ENCODE measurements around the gene SSUH2.
"Not testable (repeated sequence)": the region's sequence is repeated elsewhere in the genome, so short reads cannot be mapped to it uniquely, and the experiment has no call there.

SSUH2 gene, protein sequence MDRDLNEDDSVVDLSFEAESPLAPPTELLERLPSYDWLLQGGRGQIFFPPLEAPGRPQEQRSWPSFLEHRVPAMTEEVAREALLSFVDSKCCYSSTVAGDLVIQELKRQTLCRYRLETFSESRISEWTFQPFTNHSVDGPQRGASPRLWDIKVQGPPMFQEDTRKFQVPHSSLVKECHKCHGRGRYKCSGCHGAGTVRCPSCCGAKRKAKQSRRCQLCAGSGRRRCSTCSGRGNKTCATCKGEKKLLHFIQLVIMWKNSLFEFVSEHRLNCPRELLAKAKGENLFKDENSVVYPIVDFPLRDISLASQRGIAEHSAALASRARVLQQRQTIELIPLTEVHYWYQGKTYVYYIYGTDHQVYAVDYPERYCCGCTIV

DNA sequence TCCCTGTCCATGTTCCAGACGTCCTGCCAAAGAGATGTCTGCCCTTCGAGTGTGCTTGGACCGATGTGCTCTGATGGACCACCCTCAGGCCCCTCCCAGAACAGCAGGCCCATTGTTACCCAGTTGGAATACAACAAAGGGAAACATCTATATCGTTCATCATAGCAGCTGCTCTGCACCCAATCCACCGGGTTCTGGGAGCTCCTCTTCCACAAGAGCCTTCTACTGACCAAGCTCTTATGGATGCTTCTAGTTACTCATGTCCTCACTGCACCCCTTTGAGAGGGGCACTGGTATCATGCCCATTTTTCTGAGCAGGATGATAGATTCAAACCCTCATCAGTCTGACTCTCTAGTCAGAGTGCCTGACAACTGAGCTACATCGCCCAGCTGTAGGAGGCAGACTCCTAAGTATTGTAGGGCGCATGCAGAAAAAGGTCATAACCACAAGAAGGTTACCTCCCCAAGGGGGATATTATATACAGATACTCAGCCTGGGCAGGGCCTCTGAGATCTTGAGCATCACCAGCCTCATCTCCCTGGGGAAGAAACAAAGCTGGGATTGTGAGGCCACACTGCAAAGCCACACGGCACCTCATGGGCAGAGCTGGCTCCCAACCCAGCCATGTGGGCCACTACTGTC, at the start of gene SSUH2:
SSUH2 (minus strand) TSS at position 51 of the 643 bp plus-strand sequence; CDS start at position 11, 40 bp downstream.
- in situ Hi-C loops (cut with MboI; ENCODE audit: low sequenced_read_pairs, unreplicated experiment), result no loop called here
- TF ChIP-seq, protein P1, sequence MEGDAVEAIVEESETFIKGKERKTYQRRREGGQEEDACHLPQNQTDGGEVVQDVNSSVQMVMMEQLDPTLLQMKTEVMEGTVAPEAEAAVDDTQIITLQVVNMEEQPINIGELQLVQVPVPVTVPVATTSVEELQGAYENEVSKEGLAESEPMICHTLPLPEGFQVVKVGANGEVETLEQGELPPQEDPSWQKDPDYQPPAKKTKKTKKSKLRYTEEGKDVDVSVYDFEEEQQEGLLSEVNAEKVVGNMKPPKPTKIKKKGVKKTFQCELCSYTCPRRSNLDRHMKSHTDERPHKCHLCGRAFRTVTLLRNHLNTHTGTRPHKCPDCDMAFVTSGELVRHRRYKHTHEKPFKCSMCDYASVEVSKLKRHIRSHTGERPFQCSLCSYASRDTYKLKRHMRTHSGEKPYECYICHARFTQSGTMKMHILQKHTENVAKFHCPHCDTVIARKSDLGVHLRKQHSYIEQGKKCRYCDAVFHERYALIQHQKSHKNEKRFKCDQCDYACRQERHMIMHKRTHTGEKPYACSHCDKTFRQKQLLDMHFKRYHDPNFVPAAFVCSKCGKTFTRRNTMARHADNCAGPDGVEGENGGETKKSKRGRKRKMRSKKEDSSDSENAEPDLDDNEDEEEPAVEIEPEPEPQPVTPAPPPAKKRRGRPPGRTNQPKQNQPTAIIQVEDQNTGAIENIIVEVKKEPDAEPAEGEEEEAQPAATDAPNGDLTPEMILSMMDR (IDR thresholded peaks at IDR 0.05; ENCODE audit: borderline replicate concordance, control extremely low read depth, extremely low read depth, insufficient read depth, missing control alignments), result no peak
- no peak for DNase-seq (ENCODE audit: low spot score)

DNA sequence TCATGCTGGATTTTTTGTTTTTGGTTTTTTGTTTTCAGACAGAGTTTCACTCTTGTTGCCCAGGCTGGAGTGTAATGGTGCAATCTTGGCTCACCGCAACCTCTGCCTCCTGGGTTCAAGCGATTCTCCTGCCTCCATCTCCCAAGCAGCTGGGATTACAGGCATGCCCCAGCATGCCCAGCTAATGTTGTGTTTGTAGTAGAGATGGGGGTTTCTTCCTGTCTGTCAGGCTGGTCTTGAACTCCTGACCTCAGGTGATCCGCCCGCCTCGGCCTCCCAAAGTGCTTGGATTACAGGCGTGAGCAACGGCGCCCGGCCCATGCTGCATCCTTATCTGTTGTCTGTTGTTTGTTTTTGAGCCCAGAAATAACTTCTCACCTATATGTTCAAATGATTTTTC, 46.7 kb upstream of the SSUH2 start:
- DNase-seq (ENCODE audit: low spot score); in situ Hi-C loops (cut with MboI; ENCODE audit: low sequenced_read_pairs, unreplicated experiment): not testable (repeated sequence)

DNA sequence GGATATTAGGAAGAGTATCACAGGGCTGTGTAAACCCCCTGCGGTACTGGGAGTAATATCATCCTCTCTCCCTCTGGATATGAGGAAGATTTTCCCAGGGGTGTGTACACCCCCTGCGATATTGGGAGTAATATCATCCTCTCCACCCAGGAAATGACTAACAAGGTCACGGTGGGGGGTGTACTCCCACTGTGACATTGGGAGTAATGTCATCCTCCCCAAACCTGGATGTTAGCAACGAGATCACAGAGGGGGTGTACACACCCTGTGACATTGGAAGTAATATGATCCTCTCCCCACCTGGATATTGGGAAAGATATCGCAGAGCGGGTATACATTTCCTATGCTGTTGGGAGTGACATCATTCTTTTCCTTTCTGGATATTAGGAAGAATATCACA, 40.4 kb upstream of the SSUH2 start:
- in situ Hi-C loops (cut with MboI; ENCODE audit: low sequenced_read_pairs, unreplicated experiment); DNase-seq (ENCODE audit: low spot score): not testable (repeated sequence)

DNA sequence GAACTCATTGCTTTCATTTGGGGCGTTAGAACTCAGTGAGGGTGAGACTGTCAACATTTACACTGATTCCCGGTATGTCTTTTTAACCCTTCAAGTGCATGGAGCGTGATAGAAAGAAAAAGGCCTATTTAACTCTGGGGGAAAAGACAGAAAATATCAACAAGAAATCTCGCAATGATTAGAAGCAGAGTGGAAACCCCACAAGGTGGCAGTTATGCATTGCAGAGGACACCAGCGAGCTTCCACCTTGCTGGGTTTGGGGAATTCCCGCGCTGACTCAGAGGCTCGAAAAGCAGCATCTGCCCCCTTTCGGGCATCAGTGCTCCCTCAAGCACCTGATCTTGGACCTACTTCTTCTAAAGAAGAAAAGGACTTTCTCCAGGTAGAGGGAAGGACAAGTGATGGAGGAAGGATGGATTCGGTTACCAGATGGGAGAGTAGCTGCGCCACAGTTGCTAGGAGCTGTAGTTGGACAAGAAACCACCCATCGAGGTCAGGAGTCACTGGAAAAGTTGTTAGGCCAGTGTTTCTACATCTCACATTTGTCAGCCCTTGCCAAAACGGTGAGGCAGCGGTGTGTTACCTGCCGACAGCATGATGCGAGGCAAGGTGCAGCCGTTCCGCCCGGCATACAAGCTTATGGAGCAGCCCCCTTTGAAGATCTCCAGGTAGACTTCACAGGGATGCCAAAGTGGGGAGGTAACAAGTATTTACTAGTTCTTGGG, 38.4 kb upstream of the SSUH2 start:
- DNase-seq (ENCODE audit: low spot score); in situ Hi-C loops (cut with MboI; ENCODE audit: low sequenced_read_pairs, unreplicated experiment): not testable (repeated sequence)
- TF ChIP-seq, protein P1 (IDR thresholded peaks at IDR 0.05; ENCODE audit: borderline replicate concordance, control extremely low read depth, extremely low read depth, insufficient read depth, missing control alignments), result peak; percentile 39

DNA sequence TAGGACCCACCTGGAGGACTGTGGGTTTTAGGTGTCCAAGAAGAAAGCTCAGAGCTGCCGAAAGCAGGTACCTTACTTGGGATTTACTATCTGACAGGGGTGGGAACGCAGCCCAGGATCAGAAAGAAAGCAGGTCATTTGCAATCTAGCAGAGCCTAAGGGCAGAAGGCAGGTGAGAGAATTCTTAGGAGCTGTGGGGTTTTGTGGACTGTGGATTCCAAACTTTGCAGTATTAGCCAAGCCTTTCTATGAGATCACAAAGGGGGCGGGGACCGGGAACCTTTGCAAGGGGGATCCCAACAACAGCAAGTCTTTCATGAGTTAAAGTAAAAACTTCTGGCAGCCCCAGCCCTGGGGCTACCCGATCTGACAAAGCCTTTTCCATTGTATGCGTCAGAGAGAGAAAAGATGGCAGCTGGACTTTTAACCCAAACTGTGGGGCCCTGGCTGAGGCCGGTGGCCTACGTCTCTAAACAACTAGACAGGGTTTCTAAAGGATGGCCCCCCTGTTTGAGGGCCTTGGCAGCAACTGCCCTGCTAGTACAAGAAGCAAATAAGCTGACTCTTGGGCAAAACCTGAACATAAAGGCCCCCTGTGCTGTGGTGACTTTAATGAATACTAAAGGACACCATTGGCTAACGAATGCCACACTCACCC, 37.4 kb upstream of the SSUH2 start:
- DNase-seq (ENCODE audit: low spot score); in situ Hi-C loops (cut with MboI; ENCODE audit: low sequenced_read_pairs, unreplicated experiment): not testable (repeated sequence)

DNA sequence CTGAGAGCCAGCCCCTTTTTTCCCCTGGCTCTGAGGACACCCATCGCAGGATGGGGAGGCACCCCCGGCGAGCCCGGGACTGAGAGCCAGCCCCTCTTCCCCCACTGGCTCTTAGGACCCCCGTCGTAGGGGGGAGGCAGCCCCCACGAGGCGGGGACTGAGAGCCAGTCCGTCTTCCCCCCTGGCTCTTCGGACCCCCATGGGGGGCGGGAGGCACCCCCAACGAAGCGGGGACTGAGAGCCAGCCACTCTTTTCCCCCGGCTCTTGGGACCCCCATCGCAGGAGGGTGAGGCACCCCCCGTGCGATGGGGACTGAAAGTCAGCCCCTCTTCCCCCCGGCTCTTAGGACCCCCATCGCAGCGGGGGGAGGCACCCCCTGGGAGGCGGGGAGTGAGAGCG, 36.8 kb upstream of the SSUH2 start:
- in situ Hi-C loops (cut with MboI; ENCODE audit: low sequenced_read_pairs, unreplicated experiment), result no loop called here
- DNase-seq (ENCODE audit: low spot score), result no peak
- TF ChIP-seq, protein P1 (IDR thresholded peaks at IDR 0.05; ENCODE audit: borderline replicate concordance, control extremely low read depth, extremely low read depth, insufficient read depth, missing control alignments), result no peak

DNA sequence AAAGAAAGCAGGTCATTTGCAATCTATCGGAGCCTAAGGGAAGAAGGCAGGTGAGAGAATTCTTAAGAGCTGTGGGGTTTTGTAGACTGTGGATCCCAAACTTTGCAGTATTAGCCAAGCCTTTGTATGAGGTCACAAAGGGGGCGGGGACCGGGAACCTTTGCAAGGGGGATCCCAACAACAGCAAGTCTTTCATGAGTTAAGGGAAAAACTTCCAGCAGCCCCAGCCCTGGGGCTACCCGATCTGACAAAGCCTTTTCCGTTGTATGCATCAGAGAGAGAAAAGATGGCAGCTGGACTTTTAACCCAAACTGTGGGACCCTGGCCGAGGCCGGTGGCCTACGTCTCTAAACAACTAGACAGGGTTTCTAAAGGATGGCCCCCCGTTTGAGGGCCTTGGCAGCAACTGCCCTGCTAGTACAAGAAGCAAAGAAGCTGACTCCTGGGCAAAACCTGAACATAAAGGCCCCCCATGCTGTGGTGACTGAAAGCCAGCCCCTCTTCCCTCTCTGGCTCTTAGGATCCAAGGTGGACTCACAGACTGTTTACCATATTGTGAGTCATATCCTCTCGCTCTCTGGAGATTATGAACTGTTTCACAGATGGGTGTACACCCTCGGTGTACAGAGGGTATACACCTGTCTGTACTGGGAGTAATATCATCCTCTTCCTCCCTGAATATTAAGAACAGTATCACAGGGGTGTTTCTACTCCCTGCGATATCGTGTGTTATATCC, 35.4 kb upstream of the SSUH2 start:
- DNase-seq (ENCODE audit: low spot score); in situ Hi-C loops (cut with MboI; ENCODE audit: low sequenced_read_pairs, unreplicated experiment): not testable (repeated sequence)

DNA sequence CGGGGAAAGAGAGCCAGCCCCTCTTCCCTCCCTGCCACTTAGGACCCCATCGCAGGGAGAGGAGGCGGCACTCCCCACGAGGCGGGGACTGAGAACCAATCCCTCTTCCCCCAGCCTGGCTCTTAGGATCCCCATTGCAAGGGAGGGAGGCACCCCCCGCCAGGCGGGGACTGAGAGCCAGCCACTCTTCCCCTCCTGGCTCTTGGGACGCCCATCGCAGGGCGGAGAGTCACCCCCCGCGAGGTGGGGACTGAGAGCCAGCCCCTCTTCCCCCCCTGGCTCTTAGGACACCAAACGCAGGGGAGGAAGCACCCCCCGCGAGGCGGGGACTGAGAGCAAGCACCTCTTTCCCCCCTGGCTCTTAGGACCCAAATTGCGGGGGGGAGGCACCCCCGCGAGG, 34.2 kb upstream of the SSUH2 start:
- no peak for DNase-seq (ENCODE audit: low spot score)
- TF ChIP-seq, protein P1 (IDR thresholded peaks at IDR 0.05; ENCODE audit: borderline replicate concordance, control extremely low read depth, extremely low read depth, insufficient read depth, missing control alignments), result no peak
- in situ Hi-C loops (cut with MboI; ENCODE audit: low sequenced_read_pairs, unreplicated experiment), result no loop called here

DNA sequence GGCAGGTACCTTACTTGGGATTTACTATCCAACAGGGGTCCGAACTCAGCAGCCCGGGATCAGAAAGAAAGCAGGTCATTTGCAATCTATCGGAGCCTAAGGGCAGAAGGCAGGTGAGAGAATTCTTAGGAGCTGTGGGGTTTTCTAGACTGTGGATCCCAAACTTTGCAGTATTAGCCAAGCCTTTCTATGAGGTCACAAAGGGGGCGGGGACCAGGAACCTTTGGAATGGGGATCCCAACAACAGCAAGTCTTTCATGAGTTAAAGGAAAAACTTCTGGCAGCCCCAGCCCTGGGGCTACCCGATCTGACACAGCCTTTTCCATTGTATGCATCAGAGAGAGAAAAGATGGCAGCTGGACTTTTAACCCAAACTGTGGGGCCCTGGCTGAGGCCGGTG, 32.7 kb upstream of the SSUH2 start:
- in situ Hi-C loops (cut with MboI; ENCODE audit: low sequenced_read_pairs, unreplicated experiment); DNase-seq (ENCODE audit: low spot score): not testable (repeated sequence)

DNA sequence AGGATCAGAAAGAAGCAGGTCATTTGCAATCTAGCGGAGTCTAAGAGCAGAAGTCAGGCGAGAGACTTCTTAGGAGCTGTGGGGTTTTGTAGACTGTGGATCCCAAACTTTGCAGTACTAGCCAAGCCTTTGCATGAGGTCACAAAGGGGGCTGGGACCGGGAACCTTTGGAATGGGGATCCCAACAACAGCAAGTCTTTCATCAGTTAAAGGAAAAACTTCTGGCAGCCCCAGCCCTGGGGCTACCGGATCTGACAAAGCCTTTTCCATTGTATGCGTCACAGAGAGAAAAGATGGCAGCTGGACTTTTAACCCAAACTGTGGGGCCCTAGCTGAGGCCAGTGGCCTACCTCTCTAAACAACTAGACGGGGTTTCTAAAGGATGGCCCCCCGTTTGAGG, 31.0 kb upstream of the SSUH2 start:
- in situ Hi-C loops (cut with MboI; ENCODE audit: low sequenced_read_pairs, unreplicated experiment); DNase-seq (ENCODE audit: low spot score): not testable (repeated sequence)
